IMR-90 (cell line): ENCODE results near the gene HYOU1. TPM values are rescaled to one million over a fixed set of nuclear protein-coding genes. Genes with fewer than 3 reads are reported as not detected.

ENCODE experiments used
- ATAC-seq: fragments of 200-7000 bp; cut with Tn5 transposase; 2 replicates; pipeline ENCODE4 v1.9.1; 2020; ENCODE audit warnings: low read depth, mild to moderate bottlenecking, moderate library complexity
- BruUV-seq: library from RNA; stranded (reverse); fragments of 400-500 nt; replicated peaks from 2 replicates; lab custom pipeline; 2021; lab: Mats Ljungman, UMichigan
- CTCF ChIA-PET: fragments of 300-600 bp; formaldehyde crosslinking; extraction: SDS; loops from one replicate; lab custom pipeline; 2021; ENCODE audit warnings: antibody characterized with exemption; lab: Yijun Ruan, JAX
- POLR2A ChIA-PET: fragments of 300-600 bp; sonication (Branson Sonifier 250); formaldehyde crosslinking; loops from one replicate; lab custom pipeline; 2022; ENCODE audit warnings: antibody characterized with exemption; ENCODE audit not compliant: unreplicated experiment; lab: Charles Lee
- DNase-seq: peaks from one replicate; pipeline ENCODE4 v3.0.0; 2013
- H2AFZ ChIP-seq: replicated peaks from 2 replicates; pipeline ENCODE3; 2013; ENCODE audit warnings: low read length, mild to moderate bottlenecking; ENCODE audit not compliant: poor library complexity
- H2AK5ac ChIP-seq: 2 replicates; pipeline ENCODE4 v1.6.1; 2013; ENCODE audit warnings: low read depth, low read length, inconsistent platforms
- H2AK9ac ChIP-seq: replicated peaks from 2 replicates; pipeline ENCODE3; 2013; ENCODE audit warnings: mild to moderate bottlenecking, low read depth, low read length, moderate library complexity; ENCODE audit not compliant: poor library complexity
- H2BK120ac ChIP-seq: 2 replicates; pipeline ENCODE4 v1.6.1; 2013; ENCODE audit warnings: low read depth, low read length, inconsistent platforms
- H2BK15ac ChIP-seq: 3 replicates; pipeline ENCODE4 v1.6.1; 2013; ENCODE audit warnings: low read depth, low read length, inconsistent platforms
- H2BK20ac ChIP-seq: 2 replicates; pipeline ENCODE4 v1.6.1; 2013; ENCODE audit warnings: low read depth, mild to moderate bottlenecking, inconsistent platforms, low read length, moderate library complexity
- H2BK5ac ChIP-seq: 2 replicates; pipeline ENCODE4 v1.6.1; 2013; ENCODE audit warnings: mild to moderate bottlenecking, low read depth, low read length, inconsistent platforms; ENCODE audit not compliant: poor library complexity, severe bottlenecking
- H3K14ac ChIP-seq: replicated peaks from 2 replicates; pipeline ENCODE4 v1.6.1; 2013; ENCODE audit warnings: low read depth, low read length, inconsistent platforms
- H3K18ac ChIP-seq: 2 replicates; pipeline ENCODE4 v1.6.1; 2013; ENCODE audit warnings: low read depth, low read length, control low read depth
- H3K23ac ChIP-seq: 2 replicates; pipeline ENCODE4 v1.6.1; 2013; ENCODE audit warnings: low read depth, low read length, inconsistent platforms
- H3K27ac ChIP-seq: 2 replicates; pipeline ENCODE4 v1.5.1; 2013; ENCODE audit warnings: mild to moderate bottlenecking, control low read depth, low read length; ENCODE audit not compliant: insufficient read depth
- H3K27me3 ChIP-seq: 2 replicates; pipeline ENCODE4 v1.6.1; 2013; ENCODE audit warnings: low read length; ENCODE audit not compliant: control insufficient read depth, insufficient read depth
- H3K36me3 ChIP-seq: 2 replicates; pipeline ENCODE4 v1.6.1; 2013; ENCODE audit warnings: low read length, mixed read lengths; ENCODE audit not compliant: control insufficient read depth, insufficient read depth
- H3K4ac ChIP-seq: 2 replicates; pipeline ENCODE4 v1.6.1; 2013; ENCODE audit warnings: low read depth, low read length, inconsistent platforms
- H3K4me1 ChIP-seq: 2 replicates; pipeline ENCODE4 v1.6.1; 2013; ENCODE audit warnings: low read length, mixed read lengths; ENCODE audit not compliant: control insufficient read depth, insufficient read depth
- H3K4me2 ChIP-seq: 2 replicates; pipeline ENCODE4 v1.6.1; 2013; ENCODE audit warnings: low read depth, mild to moderate bottlenecking, control low read depth, low read length, moderate library complexity
- H3K4me3 ChIP-seq: 2 replicates; pipeline ENCODE4 v1.5.1; 2013; ENCODE audit warnings: low read depth, mild to moderate bottlenecking, control low read depth, low read length, moderate library complexity; ENCODE audit not compliant: insufficient read depth
- H3K56ac ChIP-seq: 2 replicates; pipeline ENCODE4 v1.6.1; 2013; ENCODE audit warnings: low read length, inconsistent platforms; ENCODE audit not compliant: insufficient read depth; ENCODE audit errors: extremely low read depth
- H3K79me1 ChIP-seq, 2 experiments: 2 replicates each; pipeline ENCODE4 v1.6.1; 2013; ENCODE audit warnings: low read length in 2 of 2, inconsistent platforms in 1 of 2, low read depth in 1 of 2
- H3K9ac ChIP-seq: 2 replicates; pipeline ENCODE4 v1.6.1; 2013; ENCODE audit warnings: low read depth, low read length, control low read depth
- H3K9me1 ChIP-seq: 2 replicates; pipeline ENCODE4 v1.6.1; 2013; ENCODE audit warnings: low read length, inconsistent platforms; ENCODE audit not compliant: insufficient read depth
- H3K9me3 ChIP-seq: 2 replicates; pipeline ENCODE4 v1.6.1; 2013; ENCODE audit warnings: low read length; ENCODE audit not compliant: control insufficient read depth, insufficient read depth
- H4K20me1 ChIP-seq: 2 replicates; pipeline ENCODE4 v1.6.1; 2013; ENCODE audit warnings: low read length, inconsistent platforms; ENCODE audit not compliant: insufficient read depth
- H4K5ac ChIP-seq: 2 replicates; pipeline ENCODE4 v1.6.1; 2013; ENCODE audit warnings: mild to moderate bottlenecking, low read depth, low read length, control low read depth
- H4K8ac ChIP-seq, 2 experiments: 2 replicates each; pipeline ENCODE4 v1.6.1; 2013; ENCODE audit warnings: low read depth in 2 of 2, low read length in 2 of 2, control low read depth in 1 of 2, inconsistent platforms in 1 of 2
- H4K91ac ChIP-seq: 2 replicates; pipeline ENCODE4 v1.6.1; 2013; ENCODE audit warnings: low read depth, low read length, inconsistent platforms; ENCODE audit not compliant: insufficient read depth
- BHLHE40 ChIP-seq: fragments of 150-350 bp; IDR thresholded peaks from 2 replicates; pipeline ENCODE4 v1.6.1; 2016; ENCODE audit warnings: mild to moderate bottlenecking, low read depth, low read length
- CEBPB ChIP-seq: IDR thresholded peaks from 2 replicates; pipeline ENCODE4 v1.6.1; 2012; ENCODE audit warnings: low read depth, low read length, improper control_type of control experiment
- CHD1 ChIP-seq: IDR thresholded peaks from 2 replicates; pipeline ENCODE4 v1.6.1; 2012; ENCODE audit warnings: low read depth, low read length, improper control_type of control experiment
- CTCF ChIP-seq: conservative IDR thresholded peaks from 2 replicates; pipeline ENCODE4 v1.5.1; 2012; ENCODE audit warnings: mild to moderate bottlenecking, low read depth, low read length, improper control_type of control experiment
- ELK1 ChIP-seq: fragments of 150-350 bp; IDR thresholded peaks from 2 replicates; pipeline ENCODE4 v1.6.1; 2016; ENCODE audit warnings: low read depth, mild to moderate bottlenecking, low read length, moderate library complexity, borderline replicate concordance
- FOS ChIP-seq: fragments of 150-350 bp; IDR thresholded peaks from 2 replicates; pipeline ENCODE4 v1.6.1; 2016; ENCODE audit warnings: low read depth, low read length
- MAFK ChIP-seq: IDR thresholded peaks from 2 replicates; pipeline ENCODE4 v1.6.1; 2012; ENCODE audit warnings: low read depth, low read length, improper control_type of control experiment
- MAZ ChIP-seq: IDR thresholded peaks from 2 replicates; pipeline ENCODE4 v1.6.1; 2012; ENCODE audit warnings: low read depth, mild to moderate bottlenecking, low read length, improper control_type of control experiment, moderate library complexity, borderline replicate concordance
- MXI1 ChIP-seq: IDR thresholded peaks from 2 replicates; pipeline ENCODE4 v1.6.1; 2012; ENCODE audit warnings: low read depth, mild to moderate bottlenecking, low read length, moderate library complexity, borderline replicate concordance
- NFE2L2 ChIP-seq: fragments of 150-350 bp; IDR thresholded peaks from 2 replicates; pipeline ENCODE4 v1.6.1; 2016; ENCODE audit warnings: low read depth, mild to moderate bottlenecking, low read length
- POLR2A ChIP-seq: IDR thresholded peaks from 2 replicates; pipeline ENCODE4 v1.6.1; 2012; ENCODE audit warnings: mild to moderate bottlenecking, low read depth, low read length
- RAD21 ChIP-seq: IDR thresholded peaks from 2 replicates; pipeline ENCODE4 v1.6.1; 2012; ENCODE audit warnings: low read length, improper control_type of control experiment
- RCOR1 ChIP-seq: IDR thresholded peaks from 2 replicates; pipeline ENCODE4 v1.6.1; 2012; ENCODE audit warnings: mild to moderate bottlenecking, low read length, improper control_type of control experiment; ENCODE audit not compliant: insufficient replicate concordance
- RFX5 ChIP-seq: IDR thresholded peaks from 2 replicates; pipeline ENCODE4 v1.8.0; 2012; ENCODE audit warnings: low read depth, mild to moderate bottlenecking, low read length, moderate library complexity
- SMC3 ChIP-seq: fragments of 150-350 bp; IDR thresholded peaks from 2 replicates; pipeline ENCODE4 v1.6.1; 2016; ENCODE audit warnings: low read depth, mild to moderate bottlenecking, antibody characterized with exemption, low read length, moderate library complexity
- USF2 ChIP-seq: fragments of 150-350 bp; IDR thresholded peaks from 2 replicates; pipeline ENCODE4 v1.6.1; 2017; ENCODE audit warnings: mild to moderate bottlenecking, antibody characterized with exemption, low read length, low read depth
- WGBS, 2 experiments: methylation state at CpG; one replicate each; pipeline versions ENCODE4 v1.1.5 to v1.1.7; 2013; ENCODE audit warnings: missing lambda C conversion rate in 2 of 2; ENCODE audit not compliant: insufficient read length in 1 of 2; ENCODE audit errors: extremely low coverage in 2 of 2; 5-methylcytosine and 5-hydroxymethylcytosine counted together
- dilution Hi-C: fragments of 300-500 bp; cut with HindIII; formaldehyde crosslinking; loops from one replicate; pipeline ENCODE4 v1.14.3; 2018; ENCODE audit warnings: low sequenced_read_pairs; ENCODE audit not compliant: unreplicated experiment
- in situ Hi-C: fragments of 300-500 bp; cut with MboI; formaldehyde crosslinking; loops from 3 replicates; pipeline ENCODE4 v1.14.3; 2019; ENCODE audit warnings: low sequenced_read_pairs, inconsistent platforms, mixed read lengths
- intact Hi-C: fragments of 100-400 bp; cut with micrococcal nuclease; formaldehyde crosslinking; loops from 2 replicates; pipeline ENCODE4 v1.10.0; 2022
- polyA plus RNA-seq, 3 experiments: library from polyadenylated mRNA; depleted of rRNA; stranded (reverse); fragments of >200 nt; gene quantifications; 2 replicates each; pipeline ENCODE4 v1.2.3, GENCODE V29; 2012; ENCODE audit warnings: low replicate concordance in 1 of 3
- total RNA-seq: library from RNA; depleted of rRNA; stranded (reverse); fragments of >200 nt; gene quantifications from 2 replicates; pipeline ENCODE4 v1.2.3, GENCODE V29; 2012

HYOU1 gene
- total and polyA plus RNA-seq, 2 of the 4 experiments (the other 2 are of a cell fraction), result 117 to 181 TPM

- no peak overlapping the region for H4K8ac ChIP-seq
- ChIA-PET CTCF (no interaction called here), POLR2A (no interaction called here)
- no peak overlapping the region for H2AK5ac ChIP-seq
- peaks cover 16% of the 10 kb centered on the region for H3K36me3 ChIP-seq
- no peak overlapping the region for H2BK15ac ChIP-seq
- intact Hi-C loops (no loop called here), in situ Hi-C loops (no loop called here), dilution Hi-C loops (no loop called here)
- H3K4me3 ChIP-seq, result no peak overlapping the region
- no peak overlapping the region for H4K91ac ChIP-seq
- peaks cover 25% of the 10 kb centered on the region for H4K20me1 ChIP-seq
- no peak overlapping the region for H2BK120ac ChIP-seq
- WGBS, 2 experiments, result no CpG with 5 or more reads among the region's 1 CpG
- peaks cover 30 to 61% of the 10 kb centered on the region in 2 experiments; a peak in 3 of 4 replicates for H3K79me1 ChIP-seq
- H3K9ac ChIP-seq, result no peak overlapping the region
- no peaks in the 10 kb centered on the region for H3K9me3 ChIP-seq
- no peak overlapping the region for H3K18ac ChIP-seq
- no peak overlapping the region for H2AFZ ChIP-seq
- no peak overlapping the region for H3K14ac ChIP-seq
- H3K27me3 ChIP-seq, result no peaks in the 10 kb centered on the region
- H3K27ac ChIP-seq, result no peak overlapping the region
- no peak overlapping the region for H4K5ac ChIP-seq
- no peak overlapping the region for H2AK9ac ChIP-seq
- H3K4me1 ChIP-seq, result peaks cover 19% of the 10 kb centered on the region
- no TSS peak for BruUV-seq
- no peak overlapping the region for H2BK20ac ChIP-seq
- TF ChIP-seq CEBPB, result no peak
- no peak for TF ChIP-seq MAFK
- TF ChIP-seq RAD21, result no peak
- TF ChIP-seq SMC3, result no peak
- no peak for TF ChIP-seq USF2
- no peak for TF ChIP-seq NFE2L2
- TF ChIP-seq POLR2A, result no peak
- TF ChIP-seq RFX5, result no peak
- TF ChIP-seq ELK1, result no peak
- no peak for TF ChIP-seq CHD1
- TF ChIP-seq BHLHE40, result no peak
- TF ChIP-seq CTCF, result no peak
- TF ChIP-seq MXI1, result no peak
- TF ChIP-seq FOS, result no peak
- TF ChIP-seq RCOR1, result no peak
- TF ChIP-seq MAZ, result no peak
- H3K4ac ChIP-seq, result no peak overlapping the region
- no peak overlapping the region for H3K4me2 ChIP-seq
- DNase-seq (no peak), ATAC-seq (no peak)
- no peak overlapping the region for H2BK5ac ChIP-seq
- H3K9me1 ChIP-seq, result peaks cover 18% of the 10 kb centered on the region; the same call in 1 of the 2 replicates
- H3K23ac ChIP-seq, result no peak overlapping the region
- H3K56ac ChIP-seq, result no peak overlapping the region
These were observed 32.3 kb upstream of the HYOU1 start for GRCh38 chr11:119089319-119089718.
